Activated T-cell treated with anti-CD3 and anti-CD28 coated beads, Interleukin-2, amount 50 U/mL, for 72 hours (primary cell): ENCODE measurements around the gene TBKBP1. TPM values are rescaled to one million over a fixed set of nuclear protein-coding genes. Genes with fewer than 3 reads are reported as not detected.

Experiments
- ATAC-seq, 2 donors: fragments of 150-1000 bp; cut with Tn5 transposase; replicated peaks in 1 of 2; 2 replicates each; pipeline ENCODE4 v1.10.0; 2021; ENCODE audit warnings: moderate library complexity in 2 of 2, mild to moderate bottlenecking in 1 of 2
- DNase-seq, 2 donors: peaks; one replicate each; pipeline ENCODE4 v3.0.0; 2021 to 2022; ENCODE audit warnings: mixed read lengths in 1 of 2
- H3K27ac Mint-ChIP-seq: one replicate; pipeline ENCODE4 v1.8.0; 2022; ENCODE audit warnings: mild to moderate bottlenecking, moderate library complexity, mixed read lengths
- H3K27me3 Mint-ChIP-seq: one replicate; pipeline ENCODE4 v1.8.0; 2022; ENCODE audit warnings: low read depth, mixed read lengths
- H3K36me3 Mint-ChIP-seq, 2 donors: one replicate each; pipeline ENCODE4 v1.8.0; 2022; ENCODE audit warnings: mixed read lengths in 2 of 2, mild to moderate bottlenecking in 1 of 2; ENCODE audit not compliant: insufficient read depth in 2 of 2
- H3K4me1 Mint-ChIP-seq: one replicate; pipeline ENCODE4 v1.8.0; 2022; ENCODE audit warnings: low read depth, mixed read lengths
- H3K4me3 Mint-ChIP-seq, 2 donors: one replicate each; pipeline ENCODE4 v1.8.0; 2022; ENCODE audit warnings: mild to moderate bottlenecking in 2 of 2, mixed read lengths in 2 of 2, moderate library complexity in 2 of 2
- H3K9me3 Mint-ChIP-seq, 2 donors: one replicate each; pipeline ENCODE4 v1.8.0; 2022; ENCODE audit warnings: mixed read lengths in 2 of 2
- total RNA-seq, 2 donors: library from RNA; stranded (reverse); gene quantifications; one replicate each; pipeline ENCODE4 v1.2.3, GENCODE V29; 2022

Gene TBKBP1, protein sequence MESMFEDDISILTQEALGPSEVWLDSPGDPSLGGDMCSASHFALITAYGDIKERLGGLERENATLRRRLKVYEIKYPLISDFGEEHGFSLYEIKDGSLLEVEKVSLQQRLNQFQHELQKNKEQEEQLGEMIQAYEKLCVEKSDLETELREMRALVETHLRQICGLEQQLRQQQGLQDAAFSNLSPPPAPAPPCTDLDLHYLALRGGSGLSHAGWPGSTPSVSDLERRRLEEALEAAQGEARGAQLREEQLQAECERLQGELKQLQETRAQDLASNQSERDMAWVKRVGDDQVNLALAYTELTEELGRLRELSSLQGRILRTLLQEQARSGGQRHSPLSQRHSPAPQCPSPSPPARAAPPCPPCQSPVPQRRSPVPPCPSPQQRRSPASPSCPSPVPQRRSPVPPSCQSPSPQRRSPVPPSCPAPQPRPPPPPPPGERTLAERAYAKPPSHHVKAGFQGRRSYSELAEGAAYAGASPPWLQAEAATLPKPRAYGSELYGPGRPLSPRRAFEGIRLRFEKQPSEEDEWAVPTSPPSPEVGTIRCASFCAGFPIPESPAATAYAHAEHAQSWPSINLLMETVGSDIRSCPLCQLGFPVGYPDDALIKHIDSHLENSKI
- total RNA-seq, result 10 to 100 TPM; 24.2 to 28.7 TPM

DNA sequence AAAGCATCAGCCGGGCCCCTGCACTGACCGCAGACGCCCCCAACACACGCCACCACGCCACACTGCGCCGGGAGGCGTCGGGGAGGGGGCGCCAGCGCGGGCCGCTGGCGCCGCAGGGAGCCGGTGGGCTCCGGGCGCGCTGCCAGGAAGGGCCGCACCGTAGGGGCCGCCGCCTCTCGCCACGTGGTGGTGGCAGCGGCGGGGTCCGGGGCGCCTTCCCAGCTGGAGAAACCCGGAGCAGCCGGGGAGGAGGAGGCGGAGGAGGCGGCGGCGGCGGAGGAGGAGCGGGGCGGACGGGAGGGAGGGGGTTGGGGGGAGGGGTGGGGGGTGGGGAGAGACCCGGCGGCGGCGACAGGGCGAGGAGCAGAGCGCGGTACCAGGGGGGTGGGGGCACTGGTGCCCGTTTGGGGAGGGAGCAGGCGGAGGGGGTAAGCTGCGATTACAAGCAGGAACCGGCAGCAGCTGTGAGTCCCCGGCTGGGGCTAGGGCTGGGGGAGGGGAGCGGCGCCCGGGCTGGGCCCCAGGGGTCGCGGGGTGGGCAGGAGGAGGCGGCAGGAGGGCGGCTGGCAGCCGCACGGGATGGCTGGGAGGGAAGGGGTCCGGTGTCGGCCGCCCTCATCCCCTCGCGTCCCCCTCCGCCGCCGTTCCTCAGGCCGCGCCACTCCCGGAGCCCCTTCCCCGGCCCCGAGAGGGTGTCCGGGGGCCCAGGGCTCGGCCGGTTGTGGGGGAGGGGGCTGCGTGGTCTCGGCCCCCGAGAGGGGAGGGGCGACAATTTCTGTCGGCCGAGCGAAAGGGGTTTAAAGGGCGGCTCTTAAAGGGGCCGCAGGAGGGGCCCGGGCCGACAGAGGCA lies at the start of gene TBKBP1:
TSS of gene TBKBP1 (plus strand) at position 431 of the 850 bp plus-strand sequence. CDS start 1,952 bp downstream, outside the sequence.
- peak within 1 kb of the TSS; percentile 97 for H3K27ac Mint-ChIP-seq

DNA sequence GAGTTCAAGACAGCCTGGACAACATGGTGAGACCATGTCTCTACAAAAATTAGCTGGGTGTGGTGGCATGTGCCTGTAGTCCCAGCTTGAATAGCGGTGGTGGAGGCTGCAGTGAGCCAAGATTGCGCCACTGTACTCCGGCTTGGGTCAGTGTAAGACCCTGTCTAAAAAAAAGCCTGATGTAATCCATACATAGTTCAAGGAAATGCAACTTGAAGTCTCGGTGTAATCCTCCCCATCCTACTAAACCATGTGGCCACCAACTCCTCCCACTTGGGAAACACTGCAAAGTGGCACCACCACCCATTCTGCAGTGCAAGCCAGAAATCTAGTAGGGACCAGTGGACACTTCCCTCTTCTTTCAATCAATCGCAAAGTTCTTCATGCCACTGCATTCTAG lies 49.6 kb upstream of the TBKBP1 start:
- Mint-ChIP-seq H3K27me3 (no peaks in the 10 kb centered on the region), H3K4me3 (no peak overlapping the region), H3K36me3 (no peaks in the 10 kb centered on the region), H3K4me1 (peaks cover 28% of the 10 kb centered on the region), H3K27ac (no peak overlapping the region), H3K9me3 (no peaks in the 10 kb centered on the region)
- DNase-seq (no peak), ATAC-seq (no peak)

More for the DNA sequence above, at the start of gene TBKBP1:
- Mint-ChIP-seq H3K4me1 (peaks cover 57% of the 10 kb centered on the region), H3K27me3 (no peaks in the 10 kb centered on the region), H3K36me3 (peaks cover 2 to 4% of the 10 kb centered on the region in 2 donors), H3K9me3 (no peaks in the 10 kb centered on the region), H3K4me3 (peak within 1 kb of the TSS; percentile 86 to 95)
- ATAC-seq, result peak; percentile 36 to 48
- DNase-seq, result peak; percentile 61 to 68

DNA sequence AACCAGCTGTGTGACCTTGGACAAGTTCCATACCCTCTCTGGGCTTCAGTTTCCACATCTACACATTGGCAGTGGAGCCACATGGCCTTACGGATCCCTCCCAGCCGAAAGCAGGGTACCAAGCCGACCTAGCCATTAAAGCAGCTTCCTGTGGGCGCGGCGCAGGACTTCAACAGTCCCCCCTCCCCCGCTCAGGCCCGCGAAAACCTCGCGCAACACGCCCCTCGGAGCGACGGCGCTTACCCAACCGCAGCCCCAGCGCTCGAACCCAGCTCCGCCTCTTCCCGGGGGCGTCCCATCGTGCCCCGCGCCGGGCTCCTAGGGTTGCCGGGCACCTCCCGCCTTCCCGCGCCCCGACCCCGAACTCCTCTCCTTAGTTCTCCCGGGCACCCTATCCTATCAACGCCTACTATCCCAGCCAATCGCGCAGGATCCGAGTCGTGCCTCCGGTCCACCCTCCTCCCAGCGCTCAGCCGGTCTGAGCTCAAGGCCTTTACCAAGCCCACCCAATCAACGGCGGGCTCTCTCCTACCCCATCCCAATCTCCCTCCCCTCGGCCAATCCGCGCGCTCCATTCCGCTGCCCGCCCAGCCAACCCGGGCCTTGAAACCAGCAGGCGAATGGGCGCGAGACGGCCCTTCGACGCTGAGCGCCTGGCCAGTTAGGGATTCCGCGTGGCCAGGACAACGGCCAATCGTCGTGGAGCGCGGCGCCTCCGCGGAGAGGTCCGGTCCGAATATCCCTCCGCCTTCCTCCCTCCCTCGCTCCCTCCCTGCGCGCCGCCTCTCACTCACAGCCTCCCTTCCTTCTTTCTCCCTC lies 44.6 kb upstream of the TBKBP1 start, which contains the start of gene KPNB1:
TSS of gene KPNB1 (plus strand) at position 767 of the 819 bp plus-strand sequence. CDS start 326 bp downstream, outside the sequence.
- ATAC-seq, result peak; percentile 84 to 85
- H3K4me3 Mint-ChIP-seq, result peak within 1 kb of the TSS; percentile 87 to 100
- H3K9me3 Mint-ChIP-seq, result no peaks in the 10 kb centered on the region
- no peaks in the 10 kb centered on the region for H3K27me3 Mint-ChIP-seq
- H3K4me1 Mint-ChIP-seq, result peaks cover 56% of the 10 kb centered on the region
- peak; percentile 98 to 99 for DNase-seq
- peaks cover 15 to 32% of the 10 kb centered on the region in 2 donors for H3K36me3 Mint-ChIP-seq
- H3K27ac Mint-ChIP-seq, result peak within 1 kb of the TSS; percentile 99

DNA sequence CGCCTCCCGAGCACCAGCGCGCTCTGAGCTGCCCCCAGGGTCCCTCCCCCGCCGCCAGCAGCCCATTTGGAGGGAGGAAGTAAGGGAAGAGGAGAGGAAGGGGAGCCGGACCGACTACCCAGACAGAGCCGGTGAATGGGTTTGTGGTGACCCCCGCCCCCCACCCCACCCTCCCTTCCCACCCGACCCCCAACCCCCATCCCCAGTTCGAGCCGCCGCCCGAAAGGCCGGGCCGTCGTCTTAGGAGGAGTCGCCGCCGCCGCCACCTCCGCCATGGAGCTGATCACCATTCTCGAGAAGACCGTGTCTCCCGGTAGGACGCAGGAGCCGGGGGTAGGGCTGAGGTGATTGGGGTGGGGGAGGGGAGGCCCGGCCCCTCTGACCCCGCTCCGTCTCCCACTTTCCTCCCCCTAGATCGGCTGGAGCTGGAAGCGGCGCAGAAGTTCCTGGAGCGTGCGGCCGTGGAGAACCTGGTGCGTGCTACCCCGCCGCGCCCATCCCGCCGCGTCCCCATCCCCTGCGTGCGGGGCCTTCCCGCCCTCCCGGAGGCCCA lies 43.9 kb upstream of the TBKBP1 start:
- H3K4me3 Mint-ChIP-seq, result peak overlapping the region; percentile 87 to 100
- ATAC-seq (peak in 1 of 2 donors; percentile 18), DNase-seq (peak in 1 of 2 donors; percentile 75)
- peaks cover 63% of the 10 kb centered on the region for H3K4me1 Mint-ChIP-seq
- peak overlapping the region; percentile 78 for H3K27ac Mint-ChIP-seq
- no peaks in the 10 kb centered on the region for H3K27me3 Mint-ChIP-seq
- no peaks in the 10 kb centered on the region for H3K9me3 Mint-ChIP-seq
- peaks cover 16 to 38% of the 10 kb centered on the region in 2 donors for H3K36me3 Mint-ChIP-seq

DNA sequence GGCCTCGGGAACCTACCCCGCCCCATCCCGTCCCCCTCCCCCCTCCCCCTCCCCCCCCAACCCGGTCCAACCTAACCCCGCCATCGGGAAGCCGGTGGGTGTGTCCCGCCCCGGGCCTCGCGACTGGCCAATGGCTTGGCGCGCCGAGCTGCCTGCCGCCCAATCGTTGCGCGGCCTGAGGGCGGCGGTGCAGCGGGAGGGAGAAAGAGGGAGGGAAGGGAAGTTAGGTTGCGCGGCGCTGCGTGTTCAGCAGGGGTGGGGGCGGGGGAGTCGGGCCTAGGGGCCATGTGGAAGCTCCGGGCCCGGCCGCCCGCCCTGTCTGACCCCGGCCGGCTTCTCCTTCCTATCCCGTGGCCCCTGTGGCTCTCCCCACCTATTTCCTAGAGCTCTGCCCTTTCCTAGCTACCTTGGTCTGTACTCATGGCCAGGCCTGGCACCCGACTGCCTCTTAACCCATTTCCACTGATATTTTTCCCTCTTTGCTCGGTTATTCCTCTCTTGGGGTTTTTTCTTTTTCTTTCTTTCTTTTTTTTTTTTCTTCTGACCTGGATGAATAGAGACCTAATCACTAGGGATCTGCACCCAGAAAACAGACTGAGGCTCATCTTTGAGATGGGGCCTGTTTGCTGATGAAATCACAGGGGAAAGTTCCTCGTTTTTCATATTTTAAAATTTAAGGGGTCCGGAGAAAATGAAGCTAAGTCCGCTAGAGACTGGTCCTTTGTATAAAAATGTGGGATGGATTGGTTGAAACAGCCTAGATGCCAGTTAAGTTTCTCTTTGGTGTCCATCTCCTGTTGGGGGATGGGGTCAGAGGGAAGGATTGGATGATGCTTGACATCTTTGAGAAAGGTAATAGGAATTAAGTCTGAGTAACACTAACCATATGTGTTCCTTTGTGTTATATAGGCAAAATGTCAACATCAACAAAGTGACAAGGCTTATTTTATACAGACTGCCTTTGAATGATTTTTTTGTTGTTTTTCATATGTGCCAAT lies 43.1 kb upstream of the TBKBP1 start:
- H3K27me3 Mint-ChIP-seq, result no peaks in the 10 kb centered on the region
- H3K9me3 Mint-ChIP-seq, result no peaks in the 10 kb centered on the region
- peaks cover 71% of the 10 kb centered on the region for H3K4me1 Mint-ChIP-seq
- peaks cover 20 to 44% of the 10 kb centered on the region in 2 donors for H3K36me3 Mint-ChIP-seq
- DNase-seq, result peak; percentile 95 to 97
- peak overlapping the region; percentile 87 to 100 for H3K4me3 Mint-ChIP-seq
- ATAC-seq, result peak; percentile 53
- H3K27ac Mint-ChIP-seq, result peak overlapping the region; percentile 99

DNA sequence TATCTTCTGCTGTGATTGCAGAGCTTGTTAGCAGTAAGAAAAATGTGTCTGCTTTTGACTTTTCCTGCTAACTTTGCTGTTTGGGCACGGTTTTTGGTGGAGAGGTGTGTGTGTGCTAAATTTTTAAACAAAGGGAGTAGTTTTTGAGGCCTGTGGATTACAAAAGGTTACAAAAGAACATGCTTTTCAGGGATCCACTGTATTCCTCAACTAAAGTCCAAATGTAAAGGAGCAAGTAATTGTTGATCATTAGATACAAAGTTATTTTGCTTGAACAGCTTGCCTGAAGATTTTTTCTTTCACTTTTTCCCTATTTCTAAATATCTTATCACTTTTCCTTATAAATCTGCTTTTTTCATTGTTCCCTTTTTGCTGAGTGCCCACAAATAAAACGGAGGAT lies 42.3 kb upstream of the TBKBP1 start:
- H3K27me3 Mint-ChIP-seq, result no peaks in the 10 kb centered on the region
- H3K4me3 Mint-ChIP-seq, result peak overlapping the region; percentile 87 to 100
- peaks cover 21 to 45% of the 10 kb centered on the region in 2 donors for H3K36me3 Mint-ChIP-seq
- no peak for ATAC-seq
- no peak for DNase-seq
- no peaks in the 10 kb centered on the region for H3K9me3 Mint-ChIP-seq
- peak overlapping the region; percentile 99 for H3K27ac Mint-ChIP-seq
- H3K4me1 Mint-ChIP-seq, result peaks cover 78% of the 10 kb centered on the region

DNA sequence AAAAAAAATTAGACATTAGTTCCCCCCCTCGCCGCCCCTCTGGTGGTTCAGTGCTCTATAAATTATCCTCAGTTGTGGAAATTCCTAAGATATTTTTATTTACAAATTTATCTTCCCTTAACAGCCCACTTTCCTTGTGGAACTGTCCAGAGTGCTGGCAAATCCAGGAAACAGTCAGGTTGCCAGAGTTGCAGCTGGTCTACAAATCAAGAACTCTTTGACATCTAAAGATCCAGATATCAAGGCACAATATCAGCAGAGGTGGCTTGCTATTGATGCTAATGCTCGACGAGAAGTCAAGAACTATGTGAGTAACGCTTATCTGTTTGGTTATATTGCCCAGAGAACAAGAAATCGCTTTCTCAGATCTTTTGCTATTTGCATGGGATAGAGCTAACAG lies 41.4 kb upstream of the TBKBP1 start:
- Mint-ChIP-seq H3K36me3 (peaks cover 24 to 48% of the 10 kb centered on the region in 2 donors), H3K4me3 (peak overlapping the region; percentile 87 to 100), H3K9me3 (no peaks in the 10 kb centered on the region), H3K27me3 (no peaks in the 10 kb centered on the region), H3K27ac (peak overlapping the region; percentile 99), H3K4me1 (peaks cover 80% of the 10 kb centered on the region)
- no peak for ATAC-seq
- DNase-seq, result no peak

DNA sequence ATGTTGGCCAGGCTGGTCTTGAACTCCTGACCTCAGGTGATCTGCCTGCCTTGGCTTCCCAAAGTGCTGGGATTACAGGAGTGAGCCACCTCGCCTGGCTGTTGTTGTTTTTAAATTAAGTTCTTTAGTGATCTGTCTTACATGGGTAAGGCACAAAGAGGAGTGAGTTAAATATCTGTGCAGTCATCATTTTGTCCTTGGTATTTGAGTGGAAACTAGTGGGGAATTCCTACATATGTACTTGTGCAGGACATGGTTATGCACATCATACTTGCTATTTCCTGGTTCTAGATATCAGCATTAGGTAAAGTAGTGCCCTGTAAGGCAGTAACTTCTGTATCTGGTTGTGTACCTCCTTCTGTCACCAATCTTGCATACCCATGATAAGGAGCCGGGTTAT lies 40.5 kb upstream of the TBKBP1 start:
- Mint-ChIP-seq H3K9me3 (no peaks in the 10 kb centered on the region), H3K36me3 (peaks cover 28 to 51% of the 10 kb centered on the region in 2 donors), H3K27ac (peak overlapping the region; percentile 81), H3K4me3 (peak overlapping the region; percentile 69 to 100), H3K27me3 (no peaks in the 10 kb centered on the region), H3K4me1 (peaks cover 77% of the 10 kb centered on the region)
- DNase-seq, result no peak
- no peak for ATAC-seq

DNA sequence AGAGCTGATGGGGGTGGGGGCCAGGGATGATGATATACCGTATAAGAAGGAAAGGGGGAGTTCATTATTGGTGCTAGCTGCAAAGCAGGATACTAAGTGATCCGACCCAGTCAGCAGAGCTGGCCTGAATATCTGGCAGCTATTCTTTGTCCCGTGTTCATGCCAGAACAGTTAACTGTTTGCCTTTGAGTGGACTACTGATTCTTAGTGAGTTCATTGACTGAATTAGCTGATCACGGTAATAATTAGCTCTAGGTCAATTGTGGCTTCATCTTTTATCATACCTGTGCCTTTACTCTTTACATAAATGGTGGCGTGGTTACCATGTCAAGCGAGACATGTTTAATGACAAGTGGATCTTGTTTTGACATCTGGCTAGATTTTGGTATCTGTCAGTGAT lies 39.0 kb upstream of the TBKBP1 start:
- peaks cover 31 to 58% of the 10 kb centered on the region in 2 donors for H3K36me3 Mint-ChIP-seq
- ATAC-seq (no peak), DNase-seq (no peak)
- H3K9me3 Mint-ChIP-seq, result no peaks in the 10 kb centered on the region
- H3K4me1 Mint-ChIP-seq, result peaks cover 86% of the 10 kb centered on the region
- no peaks in the 10 kb centered on the region for H3K27me3 Mint-ChIP-seq
- peak overlapping the region; percentile 31 to 100 for H3K4me3 Mint-ChIP-seq
- peak overlapping the region; percentile 88 for H3K27ac Mint-ChIP-seq

DNA sequence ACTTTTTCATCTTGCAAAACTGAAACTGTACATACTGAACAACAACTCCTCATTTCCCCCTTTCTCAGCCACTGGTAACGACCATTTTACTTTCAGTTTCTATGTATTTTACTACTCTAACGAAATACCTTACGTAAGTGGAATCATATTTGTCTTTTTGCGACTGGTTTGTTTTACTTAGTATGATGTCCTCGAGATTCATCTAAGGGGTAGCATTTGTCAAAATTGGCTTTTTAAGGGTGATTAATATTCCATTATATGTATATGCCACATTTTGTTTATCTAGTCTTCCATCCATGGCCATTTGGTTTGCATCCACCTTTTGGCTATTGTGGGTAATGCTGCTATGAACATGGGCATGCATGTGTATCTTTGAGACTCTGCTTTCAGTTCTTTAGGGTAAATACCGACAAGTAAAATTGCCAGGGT lies 33.9 kb upstream of the TBKBP1 start:
- DNase-seq (no peak), ATAC-seq (peak; percentile 75 to 84)
- peak overlapping the region; percentile 94 for H3K27ac Mint-ChIP-seq
- H3K4me1 Mint-ChIP-seq, result peaks cover 80% of the 10 kb centered on the region
- no peaks in the 10 kb centered on the region for H3K9me3 Mint-ChIP-seq
- peak overlapping the region; percentile 62 to 81 for H3K4me3 Mint-ChIP-seq
- no peaks in the 10 kb centered on the region for H3K27me3 Mint-ChIP-seq
- peaks cover 21 to 52% of the 10 kb centered on the region in 2 donors for H3K36me3 Mint-ChIP-seq
